ENCODE measurements around the gene MED31.
"Not testable (repeated sequence)": the region's sequence is repeated elsewhere in the genome, so short reads cannot be mapped to it uniquely, and the experiment has no call there.

Gene MED31

GRCh38 chr17:6655732-6656361 lies 4.4 kb upstream of the MED31 start:
- not testable (repeated sequence) for DNase-seq (ENCODE audit: low spot score)

GRCh38 chr17:6654841-6655731 lies 3.7 kb upstream of the MED31 start:
- peak; percentile 39 for DNase-seq (ENCODE audit: low spot score)

- peak; percentile 35 for DNase-seq (ENCODE audit: low spot score)
Observed at GRCh38 chr17:6651919-6652452, 581 bp upstream of the MED31 start.

- DNase-seq (ENCODE audit: low spot score): no peak
Observed at GRCh38 chr17:6648181-6648580, 3.2 kb downstream of the MED31 start.

GRCh38 chr17:6643451-6644125 lies 7.8 kb downstream of the MED31 start:
- peak; percentile 74 for DNase-seq (ENCODE audit: low spot score)

GRCh38 chr17:6642592-6642991 lies 8.8 kb downstream of the MED31 start:
- DNase-seq (ENCODE audit: low spot score): no peak

- no peak for DNase-seq (ENCODE audit: low spot score)
Observed at GRCh38 chr17:6641247-6641863, 10.1 kb downstream of the MED31 start.

GRCh38 chr17:6640536-6641246 lies 10.7 kb downstream of the MED31 start, which contains the start of the genes KIAA0753 and TXNDC17:
Gene KIAA0753 (minus strand): TSS chr17:6640711. CDS start chr17:6635103, 5,608 bp downstream.
Gene TXNDC17 (plus strand): TSS chr17:6641060. CDS start chr17:6641083, 23 bp downstream.
- DNase-seq (ENCODE audit: low spot score): peak; percentile 91

GRCh38 chr17:6639586-6640535 lies 11.5 kb downstream of the MED31 start:
- DNase-seq (ENCODE audit: low spot score): peak; percentile 67

GRCh38 chr17:6639014-6639585 lies 12.3 kb downstream of the MED31 start:
- DNase-seq (ENCODE audit: low spot score): no peak

- no peak for DNase-seq (ENCODE audit: low spot score)
Observed at GRCh38 chr17:6638046-6638908, 13.1 kb downstream of the MED31 start.

- no peak for DNase-seq (ENCODE audit: low spot score)
Observed at GRCh38 chr17:6637458-6637840, 14.0 kb downstream of the MED31 start.

- DNase-seq (ENCODE audit: low spot score): no peak
Observed at GRCh38 chr17:6636616-6637457, 14.6 kb downstream of the MED31 start.

- DNase-seq (ENCODE audit: low spot score): no peak
Observed at GRCh38 chr17:6636105-6636504, 15.3 kb downstream of the MED31 start.

- no peak for DNase-seq (ENCODE audit: low spot score)
Observed at GRCh38 chr17:6633263-6633662, 18.1 kb downstream of the MED31 start.

GRCh38 chr17:6632530-6632929 lies 18.9 kb downstream of the MED31 start:
- no peak for DNase-seq (ENCODE audit: low spot score)

GRCh38 chr17:6630390-6630789 lies 21.0 kb downstream of the MED31 start:
- DNase-seq (ENCODE audit: low spot score): no peak

GRCh38 chr17:6627019-6627418 lies 24.4 kb downstream of the MED31 start:
- DNase-seq (ENCODE audit: low spot score): peak; percentile 16
